ENCODE measurements around the gene OR2AG1. TPM values are rescaled to one million over a fixed set of nuclear protein-coding genes. Genes with fewer than 3 reads are reported as not detected.

OR2AG1 gene
- total and polyA plus RNA-seq, 7 experiments from 2014 or later = not detected

GRCh38 chr11:6824136-6824823, 41.5 kb downstream of the OR2AG1 start:
- ChIA-PET POLR2A (no interaction called here), CTCF (no interaction called here)
- Mint-ChIP-seq H3K4me1 (no peaks in the 10 kb centered on the region), H3K27ac (no peak overlapping the region), H3K27me3 (peaks cover 4 to 29% (median 24%) of the 10 kb centered on the region in 5 donors), H3K4me3 (no peak overlapping the region), H3K9me3 (peaks cover 0 to 13% (median 5%) of the 10 kb centered on the region in 11 donors), H3K36me3 (peaks cover 0 to 5% (median 0%) of the 10 kb centered on the region in 5 donors)
- H3K4me3 ChIP-seq (ENCODE audit: low read length) = no peak overlapping the region
- H3K36me3 ChIP-seq (ENCODE audit: control insufficient read depth in 2 of 3, insufficient read depth in 3 of 3, low read length in 3 of 3) = no peaks in the 10 kb centered on the region
- H3K9me3 ChIP-seq (ENCODE audit: control insufficient read depth in 2 of 3, low read length in 3 of 3) = no peaks in the 10 kb centered on the region
- DNase-seq (no peak), ATAC-seq (no peak)
- H3K27ac ChIP-seq (ENCODE audit: low read depth, low read length) = no peak overlapping the region
- intact Hi-C loops (cut with micrococcal nuclease) = no loop called here
- H3K27me3 ChIP-seq (ENCODE audit: control insufficient read depth in 2 of 2, insufficient read depth in 2 of 2, low read length in 2 of 2) = no peaks in the 10 kb centered on the region
- H3K4me1 ChIP-seq (ENCODE audit: control insufficient read depth in 2 of 2, insufficient read depth in 2 of 2, low read length in 2 of 2) = no peaks in the 10 kb centered on the region

- Histone ChIP-seq H3K36me3 (ENCODE audit: control insufficient read depth in 2 of 3, insufficient read depth in 3 of 3, low read length in 3 of 3) (no peaks in the 10 kb centered on the region), H3K4me3 (ENCODE audit: low read length) (no peak overlapping the region), H3K27ac (ENCODE audit: low read depth, low read length) (no peak overlapping the region), H3K4me1 (ENCODE audit: control insufficient read depth in 2 of 2, insufficient read depth in 2 of 2, low read length in 2 of 2) (no peaks in the 10 kb centered on the region), H3K9me3 (ENCODE audit: control insufficient read depth in 2 of 3, low read length in 3 of 3) (no peaks in the 10 kb centered on the region), H3K27me3 (ENCODE audit: control insufficient read depth in 2 of 2, insufficient read depth in 2 of 2, low read length in 2 of 2) (no peaks in the 10 kb centered on the region)
- CTCF ChIA-PET = no interaction called here
- Mint-ChIP-seq H3K4me3 (no peak overlapping the region), H3K9me3 (peaks cover 0 to 8% (median 2%) of the 10 kb centered on the region in 11 donors), H3K4me1 (no peaks in the 10 kb centered on the region), H3K27me3 (peaks cover 4 to 26% (median 19%) of the 10 kb centered on the region in 5 donors), H3K27ac (no peak overlapping the region), H3K36me3 (peaks cover 0 to 1% (median 0%) of the 10 kb centered on the region in 5 donors)
- intact Hi-C loops (cut with micrococcal nuclease) = no loop called here
- POLR2A ChIA-PET = no interaction called here
- no peak for DNase-seq
- ATAC-seq = no peak
Observed at GRCh38 chr11:6825231-6825744, 42.5 kb downstream of the OR2AG1 start.

- Mint-ChIP-seq H3K27ac (peak overlapping the region in 1 of 9 donors; percentile 14), H3K36me3 (no peaks in the 10 kb centered on the region), H3K9me3 (no peaks in the 10 kb centered on the region), H3K27me3 (peaks cover 1 to 31% (median 18%) of the 10 kb centered on the region in 5 donors), H3K4me1 (peaks cover 0 to 1% (median 0%) of the 10 kb centered on the region in 7 donors), H3K4me3 (no peak overlapping the region)
- ATAC-seq (no peak), DNase-seq (no peak)
- Histone ChIP-seq H3K36me3 (ENCODE audit: control insufficient read depth in 2 of 3, insufficient read depth in 3 of 3, low read length in 3 of 3) (no peaks in the 10 kb centered on the region), H3K4me1 (ENCODE audit: control insufficient read depth in 2 of 2, insufficient read depth in 2 of 2, low read length in 2 of 2) (no peaks in the 10 kb centered on the region), H3K9me3 (ENCODE audit: control insufficient read depth in 2 of 3, low read length in 3 of 3) (no peaks in the 10 kb centered on the region), H3K27me3 (ENCODE audit: control insufficient read depth in 2 of 2, insufficient read depth in 2 of 2, low read length in 2 of 2) (no peaks in the 10 kb centered on the region), H3K27ac (ENCODE audit: low read depth, low read length) (no peak overlapping the region), H3K4me3 (ENCODE audit: low read length) (no peak overlapping the region)
- CTCF ChIA-PET = no interaction called here
- intact Hi-C loops (cut with micrococcal nuclease) = no loop called here
- POLR2A ChIA-PET = no interaction called here
Observed at GRCh38 chr11:6828103-6828502, 45.3 kb downstream of the OR2AG1 start.

GRCh38 chr11:6833356-6833755, 50.5 kb downstream of the OR2AG1 start:
- Histone ChIP-seq H3K27me3 (ENCODE audit: control insufficient read depth in 2 of 2, insufficient read depth in 2 of 2, low read length in 2 of 2) (no peaks in the 10 kb centered on the region), H3K27ac (ENCODE audit: low read depth, low read length) (no peak overlapping the region), H3K4me3 (ENCODE audit: low read length) (no peak overlapping the region), H3K36me3 (ENCODE audit: control insufficient read depth in 2 of 3, insufficient read depth in 3 of 3, low read length in 3 of 3) (no peaks in the 10 kb centered on the region), H3K4me1 (ENCODE audit: control insufficient read depth in 2 of 2, insufficient read depth in 2 of 2, low read length in 2 of 2) (no peaks in the 10 kb centered on the region), H3K9me3 (ENCODE audit: control insufficient read depth in 2 of 3, low read length in 3 of 3) (no peaks in the 10 kb centered on the region)
- no peaks in the 10 kb centered on the region for H3K36me3 Mint-ChIP-seq
- H3K27me3 Mint-ChIP-seq = peaks cover 3 to 20% (median 13%) of the 10 kb centered on the region in 5 donors
- intact Hi-C loops (cut with micrococcal nuclease) = no loop called here
- CTCF ChIA-PET = interaction anchor here (0.5 to 0.8 kb wide), 2 partner anchors 21 to 518 kb away, joined by 3 to 4 read pairs; no protein-coding TSS in a partner anchor
- no peak overlapping the region for H3K27ac Mint-ChIP-seq
- H3K9me3 Mint-ChIP-seq = no peaks in the 10 kb centered on the region
- H3K4me1 Mint-ChIP-seq = peaks cover 0 to 2% (median 0%) of the 10 kb centered on the region in 7 donors
- DNase-seq (no peak), ATAC-seq (no peak)
- no peak overlapping the region for H3K4me3 Mint-ChIP-seq
- POLR2A ChIA-PET = no interaction called here

- no peak for ATAC-seq
- H3K4me1 Mint-ChIP-seq = peaks cover 0 to 2% (median 0%) of the 10 kb centered on the region in 7 donors
- no peak overlapping the region for H3K4me3 ChIP-seq (ENCODE audit: low read length)
Observed at GRCh38 chr11:6834021-6834420, 51.2 kb downstream of the OR2AG1 start.

More at GRCh38 chr11:6834021-6834420, 51.2 kb downstream of the OR2AG1 start:
- ChIA-PET CTCF (interaction anchor here (0.8 kb wide), 1 partner anchor 21 kb away, joined by 4 read pairs; no protein-coding TSS in a partner anchor), POLR2A (no interaction called here)
- H3K27ac ChIP-seq (ENCODE audit: low read depth, low read length) = no peak overlapping the region
- H3K27me3 Mint-ChIP-seq = peaks cover 3 to 20% (median 7%) of the 10 kb centered on the region in 5 donors
- no peaks in the 10 kb centered on the region for H3K9me3 Mint-ChIP-seq
- no peaks in the 10 kb centered on the region for H3K27me3 ChIP-seq (ENCODE audit: control insufficient read depth in 2 of 2, insufficient read depth in 2 of 2, low read length in 2 of 2)
- no peak overlapping the region for H3K27ac Mint-ChIP-seq
- no peak for DNase-seq
- H3K9me3 ChIP-seq (ENCODE audit: control insufficient read depth in 2 of 3, low read length in 3 of 3) = no peaks in the 10 kb centered on the region
- no peaks in the 10 kb centered on the region for H3K4me1 ChIP-seq (ENCODE audit: control insufficient read depth in 2 of 2, insufficient read depth in 2 of 2, low read length in 2 of 2)
- H3K4me3 Mint-ChIP-seq = no peak overlapping the region
- H3K36me3 ChIP-seq (ENCODE audit: control insufficient read depth in 2 of 3, insufficient read depth in 3 of 3, low read length in 3 of 3) = no peaks in the 10 kb centered on the region
- H3K36me3 Mint-ChIP-seq = no peaks in the 10 kb centered on the region
- intact Hi-C loops (cut with micrococcal nuclease) = no loop called here

Other genes with a start within 250 kb of the OR2AG1 start
- gene RRP8, start 179.4 kb upstream of the OR2AG1 start, total RNA-seq = 10 to 100 TPM; 21.4 to 37.9 (median 27.9) TPM
- gene RRP8, start 179.4 kb upstream of the OR2AG1 start, polyA plus RNA-seq = 10 to 100 TPM; 17.2 to 29.1 TPM
- 100 to 1,000 TPM in 1 of 5 experiments, 10 to 100 TPM in 4; 34.4 to 165 (median 89.6) TPM for gene ILK, start 179.2 kb upstream of the OR2AG1 start, total RNA-seq
- gene ILK, start 179.2 kb upstream of the OR2AG1 start, polyA plus RNA-seq = 10 to 100 TPM; 67.8 to 79.7 TPM
- 100 to 1,000 TPM; 116 to 135 (median 128) TPM for gene TAF10, start 170.8 kb upstream of the OR2AG1 start, total RNA-seq
- gene TAF10, start 170.8 kb upstream of the OR2AG1 start, polyA plus RNA-seq = 100 to 1,000 TPM; 210 to 247 TPM
- gene TPP1, start 163.6 kb upstream of the OR2AG1 start, total RNA-seq = 100 to 1,000 TPM in 3 of 5 experiments, 10 to 100 TPM in 2; 49.9 to 160 (median 134) TPM
- gene TPP1, start 163.6 kb upstream of the OR2AG1 start, polyA plus RNA-seq = 100 to 1,000 TPM in 1 of 2 donors, 10 to 100 TPM in 1; 91.6 to 116 TPM
- 10 to 100 TPM in 3 of 5 experiments, 1 to 10 TPM in 1, under 1 TPM in 1; 0.48 to 12.5 (median 10.9) TPM for gene DCHS1, start 127.2 kb upstream of the OR2AG1 start, total RNA-seq
- gene DCHS1, start 127.2 kb upstream of the OR2AG1 start, polyA plus RNA-seq = 1 to 10 TPM; 2.7 to 4.8 TPM
- 10 to 100 TPM in 4 of 5 experiments, 1 to 10 TPM in 1; 10.0 to 70.3 (median 26.4) TPM for gene MRPL17, start 99.7 kb upstream of the OR2AG1 start, total RNA-seq
- gene MRPL17, start 99.7 kb upstream of the OR2AG1 start, polyA plus RNA-seq = 10 to 100 TPM; 21.6 to 33.4 TPM
- under 1 TPM in 1 of 5 experiments, not detected in 4; 0.15 TPM for gene OR2AG2, start 11.0 kb upstream of the OR2AG1 start, total RNA-seq
- gene OR2AG2, start 11.0 kb upstream of the OR2AG1 start, polyA plus RNA-seq = not detected
- gene OR6A2, start 16.7 kb downstream of the OR2AG1 start, total RNA-seq = under 1 TPM in 1 of 5 experiments, not detected in 4; 0.34 TPM
- not detected for gene OR6A2, start 16.7 kb downstream of the OR2AG1 start, polyA plus RNA-seq
- gene OR10A5, start 62.7 kb downstream of the OR2AG1 start, total RNA-seq = not detected
- gene OR10A5, start 62.7 kb downstream of the OR2AG1 start, polyA plus RNA-seq = not detected
- under 1 TPM in 1 of 5 experiments, not detected in 4; 0.05 TPM for gene OR10A2, start 80.0 kb downstream of the OR2AG1 start, total RNA-seq
- not detected for gene OR10A2, start 80.0 kb downstream of the OR2AG1 start, polyA plus RNA-seq
- not detected for gene OR10A4, start 93.6 kb downstream of the OR2AG1 start, total RNA-seq
- gene OR10A4, start 93.6 kb downstream of the OR2AG1 start, polyA plus RNA-seq = not detected
- under 1 TPM in 1 of 5 experiments, not detected in 4; 0.27 TPM for gene OR2D2, start 109.5 kb downstream of the OR2AG1 start, total RNA-seq
- gene OR2D2, start 109.5 kb downstream of the OR2AG1 start, polyA plus RNA-seq = not detected
- not detected for gene OR2D3, start 138.0 kb downstream of the OR2AG1 start, total RNA-seq
- gene OR2D3, start 138.0 kb downstream of the OR2AG1 start, polyA plus RNA-seq = not detected
- gene ZNF215, start 143.4 kb downstream of the OR2AG1 start, total RNA-seq = 1 to 10 TPM in 1 of 5 experiments, under 1 TPM in 3, not detected in 1; 0.35 to 2.4 (median 0.55) TPM
- gene ZNF215, start 143.4 kb downstream of the OR2AG1 start, polyA plus RNA-seq = under 1 TPM in 1 of 2 donors, not detected in 1; 0.43 TPM
- not detected for gene ZNF214, start 237.3 kb downstream of the OR2AG1 start, total RNA-seq
- gene ZNF214, start 237.3 kb downstream of the OR2AG1 start, polyA plus RNA-seq = not detected
- gene NLRP14, start 237.5 kb downstream of the OR2AG1 start, total RNA-seq = under 1 TPM in 2 of 5 experiments, not detected in 3; 0.17 TPM
- gene NLRP14, start 237.5 kb downstream of the OR2AG1 start, polyA plus RNA-seq = not detected